GM21447 (cell line): Measurements from ENCODE around the gene MGAT4B.
"Not testable (repeated sequence)": the region's sequence is repeated elsewhere in the genome, so short reads cannot be mapped to it uniquely, and the experiment has no call there.

Source experiments
- ATAC-seq: cut with Tn5 transposase; IDR thresholded peaks from one replicate; pipeline ENCODE4 v1.9.1; 2021; ENCODE audit not compliant: unreplicated experiment

The MGAT4B gene

DNA sequence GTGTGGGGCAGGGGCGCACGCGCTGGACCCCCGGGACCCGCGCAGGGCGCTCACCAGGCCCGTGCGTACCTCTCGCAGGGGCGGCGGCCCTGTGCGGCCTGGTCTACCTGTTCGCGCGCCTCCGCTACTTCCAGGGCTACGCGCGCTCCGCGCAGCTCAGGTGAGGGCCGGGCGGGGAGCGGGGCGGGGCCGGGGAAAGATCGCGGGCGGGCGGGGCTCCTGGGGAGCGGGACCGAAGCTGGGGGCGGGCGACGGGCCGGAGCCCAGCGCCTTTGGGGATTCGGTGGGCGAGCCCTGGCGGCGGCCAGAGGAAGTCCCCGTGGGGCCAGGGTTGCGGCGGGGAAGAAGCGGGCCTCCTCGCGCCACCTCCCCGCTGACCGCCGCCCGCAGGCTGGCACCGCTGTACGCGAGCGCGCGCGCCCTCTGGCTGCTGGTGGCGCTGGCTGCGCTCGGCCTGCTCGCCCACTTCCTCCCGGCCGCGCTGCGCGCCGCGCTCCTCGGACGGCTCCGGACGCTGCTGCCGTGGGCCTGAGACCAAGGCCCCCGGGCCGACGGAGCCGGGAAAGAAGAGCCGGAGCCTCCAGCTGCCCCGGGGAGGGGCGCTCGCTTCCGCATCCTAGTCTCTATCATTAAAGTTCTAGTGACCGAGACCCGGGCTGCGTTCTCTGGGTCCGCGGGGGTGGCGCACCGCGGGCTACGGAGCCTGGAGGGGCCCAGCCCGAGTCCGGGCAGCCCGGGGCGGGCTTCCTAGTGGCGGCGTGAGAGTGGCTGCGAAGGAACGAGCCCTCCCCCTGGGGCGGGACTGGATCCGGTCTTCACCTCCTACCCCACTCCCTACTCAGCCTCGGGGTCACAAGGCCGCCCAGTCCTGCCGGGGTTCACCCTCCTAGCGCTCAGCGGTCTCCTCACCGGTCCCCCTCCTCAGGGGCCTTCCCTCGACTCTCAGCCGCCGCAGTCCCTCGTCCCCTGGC, 10.5 kb downstream of the MGAT4B start:
- ATAC-seq = peak; percentile 67

DNA sequence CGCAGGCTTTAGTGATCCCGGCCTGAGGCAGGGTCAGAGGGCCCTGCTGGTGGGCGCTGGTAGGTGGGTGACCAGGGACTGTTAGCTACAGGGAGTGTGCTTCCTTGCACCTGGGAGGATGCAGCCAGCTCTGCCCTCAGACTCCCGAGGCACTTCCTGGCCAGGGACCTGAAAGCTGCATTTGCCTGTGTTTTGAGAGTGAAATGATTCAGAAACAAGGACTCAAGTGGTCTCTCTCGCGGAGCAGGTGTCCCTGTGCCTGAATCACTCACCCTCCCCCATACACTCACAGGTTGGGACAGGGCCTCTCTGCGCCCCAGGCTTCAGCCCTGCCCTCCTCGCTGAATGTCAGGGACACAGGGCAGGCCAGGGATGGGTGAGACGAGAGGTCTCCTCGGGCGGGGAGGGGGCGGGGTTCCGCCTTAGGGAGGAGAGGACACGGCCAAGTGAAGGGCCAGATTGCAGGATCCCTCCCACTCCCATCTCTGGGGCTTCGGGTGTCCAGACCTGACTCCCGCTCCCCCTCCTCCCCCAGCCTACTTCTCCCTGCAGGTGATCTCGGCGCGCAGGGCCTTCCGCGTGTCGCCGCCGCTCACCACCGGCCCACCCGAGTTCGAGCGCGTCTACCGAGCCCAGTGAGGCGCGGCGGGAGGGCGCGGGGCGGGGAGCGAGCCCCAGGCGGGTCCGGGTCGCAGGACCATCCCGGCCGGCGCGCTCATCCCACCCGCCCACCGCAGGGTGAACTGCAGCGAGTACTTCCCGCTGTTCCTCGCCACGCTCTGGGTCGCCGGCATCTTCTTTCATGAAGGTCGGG, 11.4 kb downstream of the MGAT4B start:
- ATAC-seq = no peak

DNA sequence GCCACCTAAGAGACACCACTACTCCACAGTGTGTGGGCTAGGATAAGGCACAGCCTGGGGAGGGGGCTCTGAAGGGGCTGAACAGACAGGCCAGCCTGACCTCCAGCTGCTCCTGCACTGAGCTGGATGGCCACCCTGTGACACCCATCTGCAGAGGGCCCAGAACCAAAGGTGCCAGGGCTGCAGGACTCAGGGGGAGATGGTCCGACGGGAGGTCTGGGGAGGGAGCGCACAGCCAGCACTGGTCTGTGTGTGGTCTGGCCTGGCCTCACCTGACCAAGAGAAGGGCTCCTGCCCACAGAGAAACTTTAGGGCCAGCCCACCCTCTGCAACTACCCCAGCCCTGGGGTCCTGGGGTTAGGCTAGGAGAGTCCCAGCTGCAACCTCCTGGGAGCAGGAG, 12.1 kb downstream of the MGAT4B start:
- no peak for ATAC-seq

DNA sequence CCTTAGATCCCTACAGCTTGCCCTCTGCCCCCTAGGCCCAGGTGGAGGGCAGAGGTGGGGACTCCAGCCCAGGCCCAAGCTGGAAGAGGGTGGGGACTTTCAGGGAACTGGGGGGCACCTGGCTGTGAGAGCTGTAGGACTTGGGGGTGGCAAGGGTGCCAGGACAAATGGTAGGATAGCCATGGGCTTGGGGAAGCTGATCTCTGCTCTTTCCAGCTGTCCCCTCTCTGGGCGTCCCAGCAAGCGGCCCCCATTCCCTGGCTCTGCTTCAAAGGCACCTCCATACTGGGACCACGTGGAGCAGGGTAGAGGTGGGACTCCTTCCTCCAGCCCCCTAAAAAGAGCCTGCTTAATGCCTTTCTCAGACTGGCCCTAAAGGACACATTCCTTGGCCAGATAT, 12.5 kb downstream of the MGAT4B start:
- ATAC-seq = no peak

DNA sequence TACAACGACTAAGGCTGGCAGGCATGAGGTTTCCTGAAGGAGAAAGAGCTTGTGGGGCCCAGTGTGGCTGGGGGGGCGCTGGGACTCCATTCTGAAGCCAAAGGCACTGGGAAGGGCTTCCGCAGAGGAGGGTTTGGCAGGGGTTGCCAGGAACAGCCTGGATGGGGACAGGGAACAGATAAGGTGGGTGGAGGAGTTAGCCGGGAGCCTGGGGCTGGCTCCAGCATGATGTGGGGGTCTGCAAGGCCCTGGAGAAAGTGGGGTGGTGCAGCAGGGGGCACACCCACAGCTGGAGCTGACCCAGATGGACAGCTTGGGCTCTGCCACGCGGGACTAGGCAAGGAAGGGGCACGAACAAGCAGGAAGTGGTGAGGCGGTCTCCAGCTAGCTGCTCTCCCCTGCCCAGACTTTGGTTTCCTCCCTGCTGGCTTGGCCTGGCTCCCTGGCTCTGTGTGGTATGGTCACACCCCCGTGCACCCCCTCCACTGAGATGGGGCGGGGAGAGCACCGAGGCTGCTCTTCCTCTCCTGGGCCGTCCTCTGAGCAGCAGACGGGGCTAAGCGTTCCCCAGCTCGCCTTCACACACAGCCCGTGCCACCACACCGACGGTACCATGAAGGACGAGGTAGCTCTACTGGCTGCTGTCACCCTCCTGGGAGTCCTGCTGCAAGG, 13.1 kb downstream of the MGAT4B start, which contains the start of gene LTC4S:
Gene LTC4S (plus strand): TSS at position 519 of the 672 bp plus-strand sequence. CDS start 95 bp downstream, at position 614.
- no peak for ATAC-seq

DNA sequence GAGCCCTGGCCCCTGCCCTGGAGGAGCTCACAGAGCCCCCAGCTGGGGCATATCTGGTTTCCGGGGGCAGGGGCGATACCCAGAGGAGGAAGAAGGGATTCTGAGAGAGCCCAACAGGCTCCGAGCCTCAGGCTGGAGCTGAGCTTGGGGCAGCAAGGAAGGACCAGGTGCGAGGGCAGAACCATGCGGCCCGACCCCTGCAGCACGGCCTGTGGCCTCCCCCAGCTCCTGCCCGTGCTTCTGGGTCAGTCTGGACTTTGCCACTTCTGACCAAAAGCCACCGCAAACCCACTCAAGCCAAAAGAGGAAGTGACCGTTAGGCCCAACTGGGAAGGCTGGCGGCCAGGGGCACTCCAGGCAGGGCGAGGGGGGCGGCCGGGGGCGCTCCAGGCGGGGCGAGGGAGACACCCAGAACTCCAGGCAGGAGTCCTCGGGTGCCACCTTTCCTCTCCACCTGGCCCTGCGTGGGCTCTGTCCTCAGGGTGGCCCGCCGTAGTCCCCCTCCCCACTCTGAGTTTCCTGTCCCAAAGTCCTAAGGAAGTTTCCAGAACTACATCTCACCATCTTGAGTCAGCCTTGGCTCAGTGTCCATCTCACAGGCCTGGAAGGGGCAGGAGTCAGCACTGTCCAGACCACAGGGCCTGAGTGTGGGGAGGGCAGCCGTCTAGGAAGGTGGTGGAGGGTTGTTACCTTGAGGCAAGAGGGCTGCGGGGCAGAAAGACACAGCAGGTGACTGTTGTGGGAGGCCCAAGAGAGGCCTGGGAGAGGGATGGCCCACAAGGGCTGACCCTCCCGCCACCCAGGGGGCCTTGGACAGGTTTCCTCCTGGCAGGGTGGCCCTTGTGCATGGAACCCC, 13.8 kb downstream of the MGAT4B start:
- no peak for ATAC-seq

DNA sequence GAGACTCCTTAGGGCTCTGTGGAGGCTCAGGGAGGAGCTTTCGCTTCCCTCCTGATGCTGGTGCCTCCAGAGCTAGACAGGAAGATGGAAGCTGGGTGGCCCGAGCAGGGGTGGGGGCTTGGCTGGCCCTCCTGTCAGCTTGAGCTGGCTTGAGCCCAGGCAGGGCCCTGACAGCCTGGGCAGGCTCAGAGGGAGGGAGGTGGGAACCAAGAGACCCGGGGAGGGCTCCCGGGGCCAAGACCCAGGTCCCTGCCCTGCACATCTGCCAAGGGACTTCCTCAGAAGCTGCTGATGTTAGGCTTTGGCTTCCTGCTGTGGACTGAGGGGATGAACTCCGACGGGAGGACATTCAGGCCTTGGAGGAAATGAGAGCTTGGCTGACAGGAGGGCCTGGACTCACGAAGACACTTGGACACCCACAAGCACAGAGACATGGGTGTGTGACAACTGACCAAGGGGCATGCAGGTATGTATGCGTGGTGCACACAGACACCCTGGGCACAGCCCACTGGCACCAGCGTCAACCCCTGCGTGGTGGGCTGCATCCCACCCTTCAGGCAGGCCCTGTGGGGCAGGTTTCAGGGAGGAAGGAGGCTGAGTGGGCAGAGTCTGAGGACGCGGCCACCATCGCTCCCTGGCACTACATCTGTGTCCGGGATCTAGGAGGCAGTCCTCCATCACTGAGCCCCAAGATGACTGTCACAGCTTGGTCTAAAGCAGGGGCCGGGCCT, 14.6 kb downstream of the MGAT4B start:
- no peak for ATAC-seq

DNA sequence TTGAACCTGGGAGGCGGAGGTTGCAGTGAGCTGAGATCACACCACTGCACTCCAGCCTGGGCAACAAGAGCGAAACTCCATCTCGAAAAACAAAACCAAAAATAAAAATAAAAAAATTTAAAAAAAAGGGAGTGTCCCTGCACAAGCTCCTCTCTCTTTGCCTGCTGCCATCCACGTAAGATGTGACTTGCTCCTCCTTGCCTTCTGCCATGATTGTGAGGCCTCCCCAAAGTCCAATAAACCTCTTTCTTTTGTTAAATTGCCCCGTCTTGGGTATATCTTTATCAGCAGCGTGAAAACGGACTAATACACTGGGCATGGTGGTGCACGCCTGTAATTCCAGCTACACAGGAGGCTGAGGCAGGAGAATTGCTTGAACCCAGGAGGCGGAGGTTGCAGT, 17.4 kb downstream of the MGAT4B start:
- ATAC-seq = not testable (repeated sequence)

DNA sequence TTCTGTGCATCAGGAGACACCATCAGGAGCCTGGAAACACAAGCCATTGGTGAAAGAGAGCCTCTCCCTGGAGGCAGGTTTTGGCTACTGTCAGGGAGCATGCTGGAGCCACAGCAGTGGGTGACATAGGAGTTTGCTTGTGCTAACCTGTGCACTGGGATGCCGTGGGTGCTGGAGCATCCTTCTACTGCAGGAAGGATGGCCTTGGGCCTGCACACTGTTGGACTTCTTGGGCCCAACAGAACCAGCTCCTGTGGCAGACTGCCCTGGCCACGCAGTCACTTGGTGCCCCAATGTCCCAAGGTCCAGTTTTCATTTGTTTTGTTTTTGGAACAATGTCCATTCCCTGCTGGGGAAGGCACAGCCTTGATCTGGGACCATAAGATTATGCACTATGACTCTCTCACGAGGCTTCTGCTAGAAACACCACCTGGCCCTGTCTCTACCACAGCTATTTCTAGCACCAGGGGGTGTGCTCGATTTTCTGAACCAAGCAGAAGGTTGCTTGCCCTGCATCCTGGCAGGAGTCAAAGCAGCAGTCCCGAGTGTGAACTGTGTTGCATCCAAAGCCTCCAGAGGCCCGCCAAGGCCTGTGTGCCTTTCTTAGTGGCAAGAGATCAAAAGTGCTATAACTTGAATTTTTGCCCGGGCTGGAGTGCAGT, 18.3 kb downstream of the MGAT4B start:
- ATAC-seq = no peak

DNA sequence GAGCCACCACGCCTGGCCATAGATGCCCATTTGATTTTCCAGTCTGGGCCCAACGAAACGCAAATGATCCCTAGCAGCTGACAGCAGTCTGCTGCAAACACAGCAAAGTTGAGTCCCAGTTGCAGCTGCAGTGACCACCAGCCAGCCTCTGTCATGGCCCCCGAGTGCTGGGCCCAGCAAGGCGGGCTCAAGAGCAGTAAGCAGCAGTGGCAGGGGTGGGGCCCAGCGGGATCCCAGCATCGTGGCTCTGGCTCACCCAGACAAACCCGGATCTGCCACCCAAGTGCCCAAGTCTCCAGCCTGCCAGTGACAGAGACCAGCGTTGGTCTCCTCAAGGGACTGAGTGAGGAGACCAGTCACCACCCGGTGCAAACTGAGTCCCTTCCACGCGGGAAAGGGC, 19.8 kb downstream of the MGAT4B start:
- no peak for ATAC-seq

DNA sequence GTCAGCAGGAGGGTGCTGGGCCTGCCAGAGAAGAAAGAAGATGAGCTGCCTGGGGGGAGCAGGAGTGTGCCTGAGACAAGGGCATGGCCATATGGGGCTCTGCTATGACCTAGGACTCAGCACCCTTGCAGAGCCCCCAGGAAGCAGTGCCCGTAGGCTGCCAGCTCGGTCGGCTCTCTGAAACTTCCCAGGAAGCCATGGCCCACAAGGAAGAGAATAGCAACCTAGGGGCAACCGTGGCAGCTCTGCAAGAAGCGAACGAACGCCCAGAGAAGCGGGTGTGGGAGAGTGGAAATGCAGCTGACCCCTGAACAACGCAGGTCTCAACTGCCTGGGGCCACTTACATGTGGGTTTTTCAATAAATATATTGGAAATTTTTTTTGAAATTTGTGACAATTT, 23.5 kb downstream of the MGAT4B start:
- no peak for ATAC-seq

DNA sequence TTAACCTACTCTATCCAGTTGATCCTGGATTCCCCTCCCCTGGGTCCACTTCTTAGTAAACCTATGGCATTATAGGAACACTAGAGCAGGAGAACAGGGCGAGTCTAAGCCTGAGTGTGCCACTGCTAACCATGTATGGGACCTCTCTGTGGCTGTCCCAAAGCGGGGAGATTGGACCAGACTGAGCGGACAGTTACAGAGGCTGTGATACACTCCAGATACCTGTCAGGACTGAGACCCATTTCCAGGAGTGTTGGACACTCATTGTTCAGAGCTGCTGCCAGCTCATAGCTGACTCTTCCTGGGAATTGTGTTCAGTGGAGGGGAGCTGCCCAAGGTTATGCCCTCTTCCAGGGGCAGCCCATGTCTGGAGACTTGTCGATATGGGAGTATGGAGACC, 24.8 kb downstream of the MGAT4B start:
- no peak for ATAC-seq

DNA sequence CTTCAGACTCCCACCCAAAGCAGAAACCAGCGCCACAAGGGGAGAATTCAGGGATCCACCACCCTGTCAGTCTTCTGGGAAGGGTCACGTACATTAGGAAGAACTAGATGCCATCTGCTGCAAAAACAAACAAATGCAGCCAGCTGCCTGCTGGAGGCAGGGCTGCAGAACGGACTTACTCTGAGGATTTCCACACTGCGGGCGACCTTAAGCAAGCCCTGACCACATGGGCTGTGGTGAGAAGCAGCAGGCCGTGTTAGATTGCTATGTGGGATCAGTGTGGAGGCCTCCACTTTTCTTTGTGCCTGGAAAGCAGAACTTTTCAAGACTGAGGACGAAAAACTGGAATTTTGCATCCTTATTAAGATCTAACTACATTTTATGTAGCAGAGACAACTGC, 26.3 kb downstream of the MGAT4B start:
- ATAC-seq = no peak

DNA sequence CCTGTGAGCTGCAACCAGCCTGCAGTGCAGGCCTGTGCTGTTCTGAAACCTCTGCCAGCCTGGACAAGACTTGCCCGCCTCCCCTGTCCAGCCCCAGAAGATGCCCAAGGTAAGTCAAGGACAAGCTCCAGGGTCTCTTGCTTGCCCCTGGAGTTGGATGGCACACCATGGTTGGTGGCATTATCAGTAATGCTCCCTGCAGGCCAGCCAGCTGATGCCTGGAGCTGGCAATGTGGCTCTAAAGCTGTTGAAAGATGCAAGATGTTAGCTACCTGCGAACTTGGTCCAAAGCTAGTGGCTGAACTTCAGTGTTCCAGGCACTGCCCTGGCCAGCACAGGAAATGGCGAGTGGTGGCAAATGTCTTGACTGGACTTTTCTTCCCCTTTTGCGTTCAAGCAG, 26.8 kb downstream of the MGAT4B start:
- no peak for ATAC-seq

DNA sequence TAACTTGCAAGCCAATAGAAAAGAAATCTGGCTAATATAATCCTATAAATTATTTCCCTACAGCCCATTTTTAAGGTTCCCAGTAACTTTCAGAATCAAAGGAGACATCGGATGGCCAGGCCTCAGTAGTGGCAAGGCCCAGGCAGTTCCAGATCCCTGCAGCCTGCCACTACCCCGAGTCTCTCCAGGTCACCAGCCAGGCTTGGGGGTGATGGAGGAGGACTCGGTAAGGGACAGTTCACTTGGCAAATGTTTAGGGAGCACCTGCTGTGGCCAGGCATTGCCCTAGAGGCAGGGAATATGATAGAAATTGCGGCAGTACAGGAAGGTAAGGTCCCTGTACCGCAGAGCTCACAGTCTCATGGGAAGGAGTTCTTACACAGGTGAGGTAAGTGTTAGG, 28.1 kb downstream of the MGAT4B start:
- ATAC-seq = no peak

DNA sequence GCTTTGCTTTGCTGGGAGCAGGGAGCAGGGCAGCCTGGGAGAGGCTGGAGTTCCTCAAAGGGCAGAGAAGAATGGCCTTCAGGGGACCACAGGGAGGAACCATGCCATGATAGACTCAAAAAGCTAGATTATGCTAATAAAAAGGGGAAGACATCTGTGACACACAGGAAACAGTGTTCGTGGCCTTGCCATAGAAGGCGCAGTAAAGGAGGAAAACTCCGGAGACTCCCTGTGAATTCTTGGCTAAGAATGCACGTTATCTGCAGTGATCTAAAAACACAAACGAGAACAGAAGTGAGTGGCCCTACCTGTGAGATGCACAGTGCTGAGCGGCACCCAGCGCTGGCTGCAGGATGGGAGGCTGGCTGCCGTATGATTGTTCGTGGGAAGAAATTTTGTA, 28.8 kb downstream of the MGAT4B start:
- ATAC-seq = no peak

DNA sequence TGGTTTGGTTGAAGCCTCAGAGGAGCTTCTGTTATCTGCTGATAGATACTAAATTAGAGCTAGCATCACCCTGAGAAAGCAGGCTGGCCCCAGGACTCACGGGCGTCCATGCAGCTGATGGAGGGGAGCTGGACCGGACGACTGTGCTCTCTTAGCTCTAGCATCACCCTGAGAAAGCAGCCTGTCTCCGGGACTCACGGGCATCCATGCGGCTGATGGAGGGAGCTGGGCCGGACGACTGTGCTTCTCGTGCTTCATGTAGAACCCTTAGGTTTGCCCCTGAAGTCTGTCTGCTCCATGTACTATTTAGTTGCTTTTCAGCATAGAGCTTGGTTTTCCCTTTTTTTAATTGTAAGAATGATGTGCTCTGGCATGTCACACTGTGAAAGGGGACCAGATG, 29.2 kb downstream of the MGAT4B start:
- ATAC-seq = no peak

DNA sequence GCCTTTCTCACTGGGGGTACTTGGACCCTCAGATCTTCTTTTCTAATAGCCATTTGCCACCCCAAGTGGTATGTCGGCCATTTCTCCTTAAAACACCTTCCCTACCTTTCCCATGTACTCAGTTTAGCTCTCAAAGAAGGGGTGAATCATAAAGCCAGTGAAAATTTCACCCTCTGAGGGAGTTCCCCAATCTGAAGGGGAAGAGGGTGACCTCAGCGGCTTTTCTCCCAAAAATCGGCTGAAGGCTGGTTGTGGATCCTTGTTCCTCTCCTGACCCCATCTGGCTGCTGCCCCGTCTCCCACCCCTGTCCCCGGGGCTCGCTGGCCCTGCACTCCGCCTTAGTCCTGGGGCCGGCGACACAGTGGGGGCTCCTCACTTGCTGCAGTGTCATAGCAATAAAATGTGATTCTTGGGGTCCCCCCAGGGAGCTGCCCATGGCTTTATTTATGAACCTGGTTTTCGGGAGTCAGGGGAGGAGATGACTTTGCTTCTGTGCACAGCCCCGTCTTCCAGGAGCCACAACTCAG, 30.2 kb downstream of the MGAT4B start:
- no peak for ATAC-seq

DNA sequence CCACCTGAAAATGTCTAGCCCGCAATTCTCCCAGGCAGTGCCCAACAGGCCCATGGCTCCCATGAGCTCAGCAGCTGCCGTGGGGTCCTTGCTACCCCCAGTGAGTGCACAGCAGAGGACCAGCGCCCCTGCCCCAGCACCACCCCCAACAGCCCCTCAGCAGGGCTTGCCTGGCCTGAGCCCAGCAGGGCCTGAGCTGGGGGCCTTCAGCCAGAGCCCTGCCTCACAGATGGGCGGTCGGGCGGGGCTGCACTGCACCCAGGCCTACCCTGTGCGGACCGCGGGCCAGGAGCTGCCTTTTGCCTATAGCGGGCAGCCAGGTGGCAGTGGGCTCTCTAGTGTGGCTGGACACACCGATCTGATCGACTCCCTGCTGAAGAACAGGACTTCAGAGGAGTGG, 32.2 kb downstream of the MGAT4B start:
- ATAC-seq = no peak
